HG02852 (cell line): ENCODE measurements around the gene TM9SF3.
A peak's percentile ranks its signal among the peaks of the same experiment; 100 is the strongest.
"Not testable (repeated sequence)": the region's sequence is repeated elsewhere in the genome, so short reads cannot be mapped to it uniquely, and the experiment has no call there.

Source experiments
- ATAC-seq: cut with Tn5 transposase; IDR thresholded peaks from one replicate; pipeline ENCODE4 v1.9.1; 2021; ENCODE audit warnings: mild to moderate bottlenecking, moderate library complexity; ENCODE audit not compliant: unreplicated experiment

The TM9SF3 gene

DNA sequence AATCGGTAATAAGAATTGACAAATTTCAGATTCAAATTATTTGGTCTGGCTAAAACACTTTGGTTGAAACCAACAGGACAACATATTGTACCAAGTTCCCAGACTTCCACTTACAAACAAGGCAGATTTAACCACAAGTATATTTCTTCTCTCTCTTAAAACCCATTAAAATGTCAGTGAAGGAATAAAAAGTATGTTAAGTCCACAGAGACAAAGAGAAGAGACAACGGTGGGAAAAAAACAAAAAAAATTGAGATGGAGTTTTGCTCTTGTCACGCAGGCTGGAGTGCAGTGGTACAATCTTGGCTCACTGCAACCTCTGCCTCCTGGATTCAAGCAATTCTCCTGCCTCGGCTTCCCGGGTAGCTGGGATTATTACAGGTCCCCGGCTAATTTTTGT lies 16.3 kb downstream of the TM9SF3 start:
- no peak for ATAC-seq

DNA sequence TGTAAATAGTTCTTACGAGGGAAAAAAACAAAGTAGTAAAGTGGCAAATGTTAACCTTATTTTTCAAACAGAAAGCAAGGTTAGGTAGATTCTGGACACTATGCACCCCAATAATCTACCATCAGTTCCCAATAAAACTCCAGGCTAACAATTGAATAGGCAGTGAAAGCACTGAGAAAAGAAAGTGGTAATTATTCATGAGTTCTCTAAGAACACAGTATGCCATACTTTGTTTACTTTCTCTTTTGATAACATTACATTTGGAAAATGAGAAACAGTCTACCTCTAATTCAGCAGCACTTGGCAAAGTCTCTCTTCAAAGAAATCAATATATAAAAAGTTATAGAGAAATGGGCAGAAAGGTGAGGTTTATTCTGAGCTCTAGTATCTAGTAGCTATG lies 18.4 kb downstream of the TM9SF3 start:
- ATAC-seq, result no peak

DNA sequence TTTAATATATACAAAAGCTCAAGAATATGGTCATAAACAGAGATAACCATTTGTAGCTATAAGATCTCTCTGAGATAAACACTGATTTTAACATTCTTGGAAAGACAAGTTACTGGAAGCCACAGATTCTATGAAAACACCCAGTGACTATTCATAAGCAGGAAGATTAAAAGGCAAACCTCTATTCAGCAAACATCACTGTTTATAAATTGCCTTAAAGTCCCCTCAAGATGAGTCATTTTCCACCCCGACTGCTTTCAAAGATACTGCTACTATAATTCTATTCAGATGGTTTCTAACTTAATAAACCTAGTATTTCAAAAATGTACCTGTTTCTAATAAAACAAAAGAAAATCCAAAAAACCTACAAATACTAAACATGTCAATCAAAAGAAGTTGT lies 21.0 kb downstream of the TM9SF3 start:
- no peak for ATAC-seq

DNA sequence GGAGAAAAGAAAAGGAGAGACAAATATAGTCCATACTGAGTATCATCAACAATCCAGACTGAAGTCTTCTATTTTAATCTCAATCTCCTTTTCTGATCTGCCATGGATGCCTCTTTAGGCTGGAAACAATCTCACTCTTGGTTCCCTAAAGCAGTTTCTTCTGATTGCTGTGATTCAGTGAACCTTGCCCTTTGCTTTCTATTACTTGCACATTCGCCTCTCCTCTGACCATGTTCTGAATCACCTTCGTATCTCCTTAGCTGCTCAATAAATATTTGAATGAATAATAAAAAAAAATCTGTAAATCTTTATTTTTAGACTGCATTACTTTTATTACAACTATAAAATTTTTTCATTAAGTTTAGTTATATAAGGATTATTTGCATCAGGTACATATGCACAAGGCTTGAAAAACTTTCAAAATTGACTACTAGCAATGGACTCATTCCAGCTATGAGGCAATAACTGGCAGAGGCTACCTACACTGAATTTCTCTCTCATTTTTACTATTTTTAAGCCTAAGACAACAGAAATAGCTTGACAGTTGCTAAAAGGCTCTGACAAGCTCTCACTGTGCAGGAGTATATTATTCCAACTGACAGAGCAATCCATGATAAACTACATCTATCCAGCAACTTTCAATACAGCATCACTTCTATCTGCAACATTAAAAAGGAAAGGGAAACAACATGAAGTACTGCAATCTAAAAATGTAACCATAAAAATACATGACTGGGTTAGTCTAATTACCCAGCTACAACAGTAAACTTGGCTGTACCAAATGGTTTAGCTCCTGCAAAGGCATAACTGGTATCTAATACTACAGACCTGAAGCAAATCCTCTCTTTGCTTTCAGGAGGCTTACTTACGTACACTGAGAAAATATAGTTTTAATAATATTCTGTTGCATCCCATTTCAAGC lies 25.6 kb downstream of the TM9SF3 start:
- no peak for ATAC-seq

DNA sequence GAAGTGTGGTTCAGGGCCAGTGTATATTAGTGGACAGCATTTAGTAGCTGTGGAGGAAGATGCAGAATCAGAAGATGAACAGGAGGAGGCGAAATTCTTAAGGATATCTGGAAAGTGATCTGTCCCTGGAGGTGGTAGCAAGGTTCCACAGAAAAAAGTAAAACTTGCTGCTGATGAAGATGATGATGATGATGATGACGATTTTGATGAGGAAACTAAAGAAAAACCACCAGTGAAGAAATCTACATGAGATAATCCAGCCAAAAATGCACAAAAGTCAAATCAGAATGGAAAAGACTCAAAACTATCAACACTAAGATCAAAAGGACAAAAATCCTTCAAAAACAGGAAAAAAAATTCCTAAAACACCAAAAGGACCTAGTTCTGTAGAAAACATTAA lies 26.3 kb downstream of the TM9SF3 start:
- no peak for ATAC-seq

DNA sequence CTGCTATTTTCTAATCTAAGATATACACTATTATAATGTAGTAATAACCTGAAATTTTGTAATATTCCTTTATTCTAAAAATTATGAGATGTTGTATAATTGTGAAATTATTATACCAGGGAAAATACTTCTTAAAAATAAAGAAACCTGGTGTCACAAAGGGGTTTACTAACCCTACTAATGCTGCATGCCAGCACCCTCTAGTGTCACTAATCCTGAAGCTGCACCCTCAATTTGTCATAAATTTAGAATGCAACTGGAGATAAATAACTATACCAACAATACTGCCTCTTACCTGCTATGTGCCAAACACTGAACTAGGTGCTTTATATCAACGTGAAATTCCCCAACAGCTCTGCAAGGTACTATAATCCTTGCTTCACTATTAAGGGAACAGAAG lies 30.8 kb downstream of the TM9SF3 start:
- ATAC-seq, result no peak

DNA sequence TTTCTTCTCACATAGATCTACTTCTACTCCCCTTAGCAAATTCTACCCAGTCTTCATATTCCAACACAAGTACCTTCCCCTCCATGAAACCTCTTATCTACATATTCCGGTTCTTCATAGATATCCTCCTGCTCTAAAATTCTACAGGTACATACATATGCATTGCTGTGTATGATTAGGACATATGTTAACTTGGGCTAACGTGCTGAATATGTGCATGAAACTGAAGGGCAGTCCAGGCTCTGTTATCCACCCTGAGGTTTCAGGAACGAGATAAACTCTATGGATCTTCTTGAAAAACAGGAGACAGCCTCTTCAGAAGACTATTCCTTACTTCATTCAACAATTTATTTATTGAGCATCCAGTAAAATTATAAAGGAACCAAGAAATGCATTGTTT lies 31.5 kb downstream of the TM9SF3 start:
- no peak for ATAC-seq

DNA sequence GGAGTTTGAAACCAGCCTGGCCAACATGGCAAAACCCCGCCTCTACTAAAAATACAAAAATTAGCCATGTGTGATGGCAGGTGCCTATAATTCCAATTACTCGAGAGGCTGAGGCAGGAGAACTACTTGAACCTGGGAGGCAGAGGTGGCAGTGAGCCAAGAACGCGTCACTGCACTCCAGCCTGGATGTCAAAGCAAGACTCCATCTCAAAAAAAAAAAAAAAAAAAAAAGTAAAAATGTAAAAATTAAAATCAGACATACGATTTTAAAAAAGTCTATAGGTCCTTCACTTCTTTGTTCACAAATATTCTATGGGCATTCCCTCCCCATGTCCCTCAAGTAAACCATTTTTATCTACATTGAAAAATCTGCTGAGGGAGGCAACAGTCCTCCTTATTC lies 38.2 kb downstream of the TM9SF3 start:
- no peak for ATAC-seq

DNA sequence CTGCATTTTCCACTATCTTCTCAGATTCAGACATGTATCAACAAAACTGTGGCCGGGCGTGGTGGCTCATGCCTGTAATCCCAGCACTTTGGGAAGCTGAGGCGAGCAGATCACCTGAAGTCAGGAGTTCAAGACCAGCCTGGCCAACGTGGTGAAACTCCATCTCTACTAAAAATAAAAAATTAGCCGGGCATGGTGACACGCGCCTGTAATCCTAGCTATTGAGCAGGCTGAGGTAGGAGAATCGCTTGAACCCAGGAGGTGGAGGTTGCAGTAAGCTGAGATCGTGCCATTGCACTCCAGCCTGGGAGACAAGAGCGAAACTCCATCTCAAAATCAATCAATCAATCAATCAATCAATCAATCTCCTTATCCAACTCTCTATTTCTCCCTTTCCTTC lies 41.3 kb downstream of the TM9SF3 start:
- ATAC-seq, result not testable (repeated sequence)

DNA sequence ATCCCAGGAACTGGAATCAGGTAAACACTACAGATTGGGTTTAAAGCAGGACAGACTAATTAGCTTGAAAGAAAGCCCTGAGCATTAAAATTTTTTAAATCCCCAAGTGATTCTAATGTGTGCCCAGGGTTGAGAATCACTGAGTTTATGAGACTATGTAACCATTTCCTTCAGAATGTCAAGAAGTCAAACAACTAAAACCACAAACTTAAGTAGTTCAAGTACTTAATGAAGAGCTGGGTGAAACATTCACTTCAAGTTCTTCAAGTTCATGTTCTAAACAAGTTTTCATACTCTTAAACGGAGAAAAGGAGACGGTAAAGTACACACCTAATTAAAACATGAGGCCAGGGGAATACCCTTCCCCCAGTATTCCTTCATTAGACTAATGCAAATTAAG lies 44.9 kb downstream of the TM9SF3 start:
- ATAC-seq, result no peak

DNA sequence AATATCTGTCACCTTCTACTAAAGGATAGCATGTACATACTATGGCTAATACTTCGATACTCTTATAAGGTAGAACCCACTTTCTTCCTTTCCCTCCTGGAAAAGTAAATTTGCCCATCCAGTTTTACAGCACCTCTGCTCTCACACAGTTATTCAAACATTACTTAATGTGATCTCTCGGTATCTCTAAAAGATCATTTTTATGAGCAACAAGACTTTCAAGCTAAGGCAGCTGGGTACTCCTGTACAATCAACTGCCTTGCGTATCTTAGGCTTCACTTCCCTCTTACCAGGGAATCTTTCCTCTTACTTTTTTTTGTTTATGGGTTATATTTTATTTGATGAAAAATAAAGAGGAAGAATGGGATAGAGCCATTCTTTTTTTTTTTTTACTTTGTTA lies 46.6 kb downstream of the TM9SF3 start:
- no peak for ATAC-seq

DNA sequence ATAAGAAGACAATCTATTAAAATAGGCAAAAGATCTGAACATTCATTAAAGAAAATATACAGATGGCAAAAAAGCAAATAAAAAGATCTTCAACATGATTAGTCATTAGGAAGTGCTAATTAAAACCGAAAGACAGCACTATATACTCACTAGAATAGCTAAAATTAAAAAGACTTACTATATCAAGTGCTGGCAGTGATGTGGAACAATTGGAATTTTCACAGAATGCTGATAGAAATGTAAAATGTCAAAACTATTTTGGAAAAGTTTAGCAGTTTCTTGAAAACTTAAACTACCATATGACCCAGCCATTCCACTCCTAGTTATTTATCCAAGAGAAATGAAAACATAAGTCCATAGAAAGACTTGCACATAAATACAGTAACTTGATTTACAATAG lies 48.1 kb downstream of the TM9SF3 start:
- no peak for ATAC-seq

DNA sequence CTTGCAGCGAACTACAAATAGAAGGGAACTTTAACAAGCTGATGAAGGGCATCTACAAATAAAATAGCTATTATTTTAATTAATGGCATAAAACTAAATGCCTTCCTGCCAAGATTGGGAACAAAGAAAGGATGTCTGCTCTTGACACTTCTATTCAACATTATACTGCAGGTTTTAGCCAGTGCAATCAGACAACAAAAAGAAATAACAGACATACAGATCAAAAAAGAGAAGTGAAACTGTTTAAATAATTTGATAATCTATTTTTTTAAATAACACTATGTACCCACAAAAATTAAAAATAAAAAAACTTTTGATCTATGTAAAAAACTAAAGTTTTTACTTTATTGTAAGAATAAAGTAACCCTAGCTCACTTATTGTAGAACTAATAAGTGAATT lies 50.7 kb downstream of the TM9SF3 start:
- no peak for ATAC-seq

DNA sequence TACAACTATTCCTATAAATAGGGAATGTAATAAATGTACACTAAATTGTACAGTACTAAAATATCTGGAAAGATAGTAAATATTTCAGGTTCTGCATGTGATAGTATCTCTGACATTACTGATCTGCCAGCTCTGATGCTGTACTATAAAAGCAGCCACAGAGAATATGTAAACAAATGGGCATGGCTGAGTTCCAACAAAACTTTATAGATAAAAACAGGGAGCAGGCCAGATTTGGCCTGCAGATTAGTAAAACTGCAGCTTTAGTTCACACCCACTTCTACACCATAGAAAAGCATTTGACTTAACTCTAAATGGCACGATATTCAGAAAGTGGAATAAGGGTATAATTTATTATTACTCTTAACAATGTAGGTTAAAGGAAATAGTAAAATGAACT lies 54.3 kb downstream of the TM9SF3 start:
- no peak for ATAC-seq

DNA sequence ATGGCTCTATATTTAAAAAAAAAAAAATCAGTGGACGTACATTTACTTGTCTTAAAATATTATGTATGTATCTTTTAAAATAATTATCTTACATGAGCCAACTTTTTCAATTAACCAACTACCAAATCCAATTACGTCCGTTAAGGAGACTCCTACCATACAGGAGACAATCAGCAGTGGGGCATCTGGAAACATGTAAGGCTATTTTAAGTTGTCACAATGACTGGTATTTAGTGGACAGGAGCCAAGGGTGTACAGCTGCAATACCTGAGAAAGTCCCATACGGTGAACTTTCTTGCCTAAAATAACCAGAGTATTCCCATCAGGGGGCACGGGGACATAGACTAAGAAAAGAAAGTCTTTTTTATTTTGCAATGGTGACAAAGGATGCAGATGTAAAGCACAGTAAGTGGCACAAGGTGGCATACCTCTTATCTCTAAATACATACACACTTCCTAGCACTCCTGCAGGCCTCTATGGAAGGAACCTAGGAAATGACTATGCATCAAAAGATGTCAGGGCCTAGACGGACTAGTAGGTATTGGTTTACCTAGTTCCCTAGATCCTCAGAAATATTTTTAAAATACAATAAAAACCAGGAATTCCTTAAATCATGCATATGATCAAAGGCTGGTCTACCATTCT lies 57.1 kb downstream of the TM9SF3 start:
- ATAC-seq, result no peak

DNA sequence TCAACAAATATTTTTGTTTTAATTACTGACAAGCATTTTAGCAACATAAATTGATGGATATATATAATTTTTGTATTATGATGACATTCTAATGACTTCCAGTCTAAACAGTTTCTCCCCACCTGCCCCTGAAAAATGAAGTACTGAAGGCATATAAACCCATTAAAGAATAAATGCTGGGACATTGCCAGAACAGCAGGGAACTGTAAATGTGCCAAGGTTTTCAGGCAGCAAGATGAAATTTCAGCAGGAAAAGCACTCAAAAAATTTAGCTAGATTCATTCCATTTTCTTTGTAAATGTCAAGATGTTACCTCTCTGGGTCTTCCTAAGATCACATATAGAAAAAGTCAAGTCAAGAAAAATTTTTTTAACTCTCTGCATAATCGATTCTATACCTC lies 62.1 kb downstream of the TM9SF3 start:
- no peak for ATAC-seq

DNA sequence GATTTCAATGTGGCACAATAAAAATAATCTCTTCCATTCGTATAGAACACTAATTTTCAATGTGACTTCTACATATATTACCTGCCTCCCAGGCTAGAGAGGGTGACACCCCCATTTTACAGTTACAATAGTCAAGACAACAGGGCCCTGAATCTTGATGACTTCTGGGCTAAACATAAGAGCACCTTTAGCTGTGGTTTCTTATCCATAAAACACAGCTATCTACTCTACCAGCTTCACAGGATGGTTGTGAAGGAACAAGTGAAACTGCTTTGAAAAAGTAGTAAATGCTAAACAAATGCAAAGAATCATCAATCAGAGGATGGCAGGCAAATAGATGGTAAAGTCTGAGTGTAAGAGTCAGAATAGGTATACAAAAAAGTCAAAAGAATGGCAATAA lies 69.5 kb downstream of the TM9SF3 start:
- ATAC-seq, result no peak

DNA sequence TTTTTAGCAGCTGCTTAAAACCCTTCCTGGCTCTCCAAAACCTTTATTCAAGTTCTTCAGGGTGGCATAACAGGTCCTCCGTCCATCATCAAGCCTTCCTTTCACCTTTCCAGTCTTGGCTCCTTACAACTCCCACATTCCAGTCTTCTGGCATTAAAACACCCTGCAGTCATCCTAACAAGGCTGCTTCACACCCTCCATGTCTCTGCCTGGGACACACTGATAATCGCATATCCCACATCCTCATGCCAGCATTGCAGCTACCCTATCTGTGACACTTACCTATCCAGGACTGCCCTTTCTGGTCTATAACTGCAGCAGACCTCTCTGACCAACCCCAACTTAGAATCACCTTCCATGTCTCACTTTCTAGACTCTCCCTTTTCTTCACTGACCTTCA lies 70.5 kb downstream of the TM9SF3 start:
- ATAC-seq, result no peak

DNA sequence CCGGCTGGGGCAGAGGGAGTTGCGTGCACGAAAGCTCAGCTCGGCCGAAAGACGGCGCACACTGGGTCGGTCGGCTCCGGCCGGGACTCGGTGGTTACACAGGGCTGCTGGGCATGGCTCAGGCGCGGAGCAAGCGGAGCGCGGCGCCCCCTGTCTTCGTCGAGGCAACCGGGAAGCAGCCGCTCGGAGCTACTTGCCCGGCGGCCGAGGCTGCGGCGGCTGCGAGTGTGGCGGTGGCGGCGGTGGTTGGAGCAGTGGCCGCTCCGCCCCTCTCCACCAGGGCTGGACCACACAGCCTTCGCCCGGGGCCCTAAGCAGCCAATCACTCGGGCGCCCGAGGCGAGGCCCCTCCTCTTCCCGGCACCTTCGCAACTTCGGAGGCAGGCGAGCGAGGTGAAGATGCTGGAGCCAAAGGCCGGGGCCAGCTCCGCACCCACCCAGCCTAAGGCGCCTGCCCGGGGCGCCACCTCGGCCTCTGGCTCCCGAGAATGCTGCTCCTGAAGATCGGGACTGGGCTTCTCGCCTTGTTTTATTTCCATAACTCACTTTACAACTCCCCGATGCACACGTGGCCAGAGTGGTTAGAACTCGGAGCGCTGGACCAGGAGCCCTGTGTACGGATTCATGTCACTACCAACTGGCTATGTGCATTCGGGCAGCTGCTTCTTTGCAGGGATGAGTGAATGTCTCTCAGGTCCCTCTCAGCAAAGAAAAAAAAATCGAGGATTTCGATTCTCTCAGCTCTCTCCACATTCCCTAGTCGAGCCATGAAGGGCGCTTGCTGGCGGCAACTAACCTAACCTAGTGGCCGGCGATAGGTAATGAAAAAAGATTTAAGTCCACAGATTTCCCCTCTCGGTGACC lies 72.9 kb downstream of the TM9SF3 start, which contains the start of gene TLL2:
Gene TLL2 (minus strand): TSS at position 229 of the 864 bp plus-strand sequence. CDS start 241 bp downstream, outside the sequence.
- ATAC-seq, result peak; percentile 76

DNA sequence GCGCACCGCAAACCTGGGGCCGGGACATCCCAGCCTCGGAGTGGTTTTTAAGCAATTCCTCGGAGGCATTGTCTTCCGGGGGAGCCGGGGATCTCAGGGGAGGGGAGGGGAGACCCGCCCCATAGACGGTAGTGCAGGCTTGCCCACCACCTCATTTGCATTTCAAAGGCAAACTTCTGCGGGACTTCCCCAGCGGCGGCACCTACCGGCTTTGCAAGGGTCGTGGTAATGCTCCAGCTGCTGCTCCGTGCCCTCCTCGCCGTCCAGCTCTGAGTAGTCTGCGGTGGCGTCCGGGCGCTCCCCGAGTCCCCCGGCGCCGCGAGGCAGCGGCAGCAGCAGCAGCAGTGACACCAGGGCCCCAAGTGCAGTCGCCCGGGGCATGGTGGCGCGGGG lies 73.5 kb downstream of the TM9SF3 start:
- peak; percentile 39 for ATAC-seq

DNA sequence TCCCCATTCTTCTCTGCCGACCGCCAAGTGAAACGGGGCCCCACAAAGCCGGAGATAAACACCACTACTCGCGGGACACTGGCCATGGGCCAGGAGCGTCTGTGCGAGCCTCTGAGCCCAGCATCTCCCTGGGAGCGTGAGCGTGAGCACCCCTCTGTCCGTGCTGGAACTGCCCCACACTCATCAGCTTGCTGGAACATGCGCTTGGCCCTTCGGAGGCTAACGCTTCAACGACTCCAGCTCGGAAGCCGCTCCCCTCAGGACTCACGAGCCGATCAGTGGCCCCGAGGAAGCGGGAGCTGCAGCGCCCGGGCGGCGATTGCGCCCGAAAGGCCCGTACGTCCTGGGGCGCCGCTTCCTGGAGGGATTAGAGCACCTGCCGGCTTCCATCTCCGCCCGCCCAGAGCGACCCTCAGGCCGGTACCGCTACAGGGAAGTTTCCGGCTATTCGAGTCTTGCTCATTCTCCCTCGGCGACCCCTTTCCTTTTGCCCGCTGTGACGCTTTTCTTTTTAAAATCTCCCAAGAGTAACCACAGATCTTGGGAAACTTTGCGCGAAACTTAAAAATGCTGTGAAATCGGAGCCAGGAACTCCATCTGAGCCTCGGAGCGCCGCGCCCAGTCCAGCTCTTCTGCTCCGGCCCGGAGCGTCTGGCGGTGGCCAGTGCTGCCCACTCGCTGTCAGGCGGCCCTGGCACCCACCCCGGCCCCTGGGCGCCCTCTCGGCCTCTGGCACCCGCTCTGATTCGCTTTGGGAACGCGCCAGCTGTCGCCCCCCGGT lies 74.1 kb downstream of the TM9SF3 start:
- no peak for ATAC-seq
